GM18519 (cell line): ENCODE data around the gene NCOA7.

Source experiments
- ATAC-seq: cut with Tn5 transposase; IDR thresholded peaks from one replicate; pipeline ENCODE4 v1.9.1; 2021; ENCODE audit warnings: mild to moderate bottlenecking, moderate library complexity; ENCODE audit not compliant: unreplicated experiment, low FRiP score

NCOA7 gene

DNA sequence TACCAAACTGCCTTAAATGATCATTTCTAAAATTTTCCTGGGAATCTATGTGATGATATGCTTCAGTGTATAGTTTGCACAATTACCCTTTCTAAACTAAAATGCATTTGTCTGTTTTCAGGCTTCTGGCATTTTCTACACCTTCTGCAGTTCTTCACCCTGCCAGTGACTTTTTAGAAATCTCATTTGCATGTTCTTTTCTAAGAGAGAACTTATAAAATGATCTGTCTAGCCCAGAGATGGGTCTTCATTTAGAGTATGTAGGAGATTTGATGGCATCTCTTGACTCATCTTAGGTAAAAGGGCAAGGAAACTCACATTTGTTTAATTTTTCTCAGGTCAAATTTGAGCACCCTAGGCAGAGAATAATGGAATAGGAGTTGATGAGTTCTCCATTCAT, 17.8 kb downstream of the NCOA7 start:
- ATAC-seq = no peak

- ATAC-seq = no peak
These were observed 18.9 kb downstream of the NCOA7 start for GRCh38 chr6:125809570-125810170.

GRCh38 chr6:125810445-125810844, 19.7 kb downstream of the NCOA7 start:
- no peak for ATAC-seq

DNA sequence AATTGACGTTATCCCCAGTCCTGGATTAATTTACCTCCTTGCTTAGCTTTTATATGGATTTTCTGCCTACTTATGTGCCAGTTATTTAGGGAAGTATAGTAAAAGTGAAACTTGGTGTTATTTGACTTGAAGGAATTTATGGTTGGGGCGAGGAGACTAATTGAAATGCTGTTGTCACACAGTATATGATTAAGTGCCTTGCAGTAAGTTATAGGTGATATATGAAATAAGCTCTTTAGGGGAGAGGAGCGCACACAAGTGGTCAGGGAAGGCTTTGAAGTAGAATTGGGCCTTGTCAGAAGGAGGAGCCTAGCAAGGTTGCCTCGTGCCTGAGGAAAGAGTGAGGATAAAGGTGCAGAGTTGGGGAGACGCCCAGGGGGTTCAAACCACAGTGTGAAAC, 20.5 kb downstream of the NCOA7 start:
- no peak for ATAC-seq

- no peak for ATAC-seq
These were observed 21.9 kb downstream of the NCOA7 start for GRCh38 chr6:125812394-125813292.

- ATAC-seq = no peak
These were observed 23.7 kb downstream of the NCOA7 start for GRCh38 chr6:125814481-125814880.

- no peak for ATAC-seq
These were observed 24.5 kb downstream of the NCOA7 start for GRCh38 chr6:125815080-125815910.

- ATAC-seq = no peak
These were observed 26.1 kb downstream of the NCOA7 start for GRCh38 chr6:125816828-125817280.

- ATAC-seq = no peak
These were observed 27.5 kb downstream of the NCOA7 start for GRCh38 chr6:125818225-125818657.

DNA sequence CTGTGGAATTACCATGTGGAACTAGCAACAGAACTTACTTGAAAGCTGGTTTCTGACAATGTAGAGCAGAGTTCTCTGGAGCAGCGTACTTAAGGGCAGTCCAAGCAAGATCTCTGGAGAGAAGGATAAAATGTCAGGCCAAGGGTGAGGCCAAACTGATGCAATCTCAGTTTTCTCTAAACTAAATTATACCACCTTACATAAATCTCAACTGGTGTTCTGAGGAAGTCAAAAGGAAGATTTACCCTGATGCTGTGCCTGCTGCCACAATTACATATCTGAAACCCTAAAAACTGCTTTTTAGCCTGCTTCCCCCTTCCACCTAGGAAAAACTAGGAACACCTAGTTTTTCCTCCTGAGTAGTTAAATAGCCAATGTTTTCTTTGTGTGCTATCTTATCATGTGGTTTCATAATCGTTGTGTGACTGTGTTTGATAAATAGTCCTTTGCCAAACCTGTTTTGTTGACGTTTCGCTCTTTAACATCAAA, 28.1 kb downstream of the NCOA7 start:
- ATAC-seq = no peak

GRCh38 chr6:125819535-125820326, 29.0 kb downstream of the NCOA7 start:
- ATAC-seq = no peak

DNA sequence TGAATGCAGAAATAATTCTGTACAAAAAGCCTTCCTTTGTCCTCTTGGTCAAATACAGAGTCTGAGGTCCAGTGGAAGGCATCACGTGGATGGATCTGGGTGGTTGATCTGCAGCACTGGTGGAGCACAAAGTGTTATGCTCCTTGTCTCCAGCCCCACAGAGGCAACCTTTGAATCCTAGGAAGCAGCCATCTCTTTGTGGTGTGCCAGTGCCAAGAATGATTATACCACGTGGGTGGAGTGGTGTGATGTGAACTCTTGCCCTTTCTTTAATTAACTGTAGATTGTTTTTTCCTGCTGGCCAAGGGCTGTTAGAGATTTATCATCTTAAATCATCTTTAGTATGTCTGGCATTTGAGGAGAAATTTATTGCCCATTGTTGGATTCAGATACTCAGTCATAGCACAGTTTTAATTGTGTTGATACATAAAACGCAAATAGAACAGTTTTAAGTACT, 31.1 kb downstream of the NCOA7 start:
- ATAC-seq = no peak

DNA sequence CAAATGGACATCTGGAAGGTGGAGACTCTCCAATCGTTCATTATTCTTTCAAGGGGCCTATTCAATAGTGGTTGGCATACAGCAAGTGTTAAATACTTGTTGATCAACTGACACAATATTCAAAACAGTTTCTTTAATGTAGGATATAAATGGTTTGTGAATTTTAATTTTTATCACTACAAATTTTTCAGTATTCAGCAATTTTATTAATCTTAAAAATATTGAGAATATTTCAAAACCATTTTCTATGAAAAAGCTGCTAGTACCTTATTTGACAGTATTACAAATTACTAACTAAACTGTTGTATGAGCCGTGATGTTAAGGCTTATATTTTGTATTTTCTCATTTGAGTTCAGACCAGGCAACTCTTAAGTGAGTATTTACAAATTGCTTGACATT, 32.4 kb downstream of the NCOA7 start:
- ATAC-seq = no peak

DNA sequence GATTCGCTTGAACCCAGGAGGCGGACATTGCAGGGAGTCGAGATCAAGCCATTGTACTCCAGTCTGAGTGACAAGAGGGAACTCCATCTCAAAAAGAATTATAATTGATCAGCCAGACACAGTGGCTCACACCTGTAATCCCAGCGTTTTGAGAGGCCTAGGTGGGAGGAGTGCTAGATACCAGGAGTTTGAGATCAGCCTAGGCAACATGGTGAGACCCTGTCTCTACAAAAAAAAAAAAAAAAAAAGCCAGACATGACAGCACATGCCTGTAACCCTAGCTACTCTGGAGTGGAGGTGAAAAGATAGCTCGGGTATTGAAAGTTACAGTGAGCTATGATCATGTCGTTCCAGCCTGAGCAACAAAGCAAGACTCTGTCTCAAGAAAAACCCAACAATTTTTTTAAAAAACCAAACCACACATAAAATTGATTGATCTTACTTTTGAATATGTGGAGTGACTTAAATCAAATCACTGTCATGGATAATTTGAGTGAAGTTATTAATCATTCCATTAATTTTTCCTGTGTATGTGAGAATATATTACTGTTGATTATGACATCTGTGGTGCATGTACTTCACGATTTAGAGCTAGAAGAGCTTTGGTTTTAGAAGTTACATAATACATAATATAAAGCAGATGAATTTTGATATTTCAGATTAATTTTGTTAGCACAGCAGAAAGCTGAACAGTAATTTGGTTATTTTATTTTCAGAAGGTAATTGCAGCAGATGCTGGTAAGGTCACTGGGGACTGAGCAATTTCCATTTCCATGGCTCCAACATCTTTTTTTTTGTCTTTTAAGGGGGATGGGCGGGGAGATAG, 34.4 kb downstream of the NCOA7 start:
- ATAC-seq = no peak

DNA sequence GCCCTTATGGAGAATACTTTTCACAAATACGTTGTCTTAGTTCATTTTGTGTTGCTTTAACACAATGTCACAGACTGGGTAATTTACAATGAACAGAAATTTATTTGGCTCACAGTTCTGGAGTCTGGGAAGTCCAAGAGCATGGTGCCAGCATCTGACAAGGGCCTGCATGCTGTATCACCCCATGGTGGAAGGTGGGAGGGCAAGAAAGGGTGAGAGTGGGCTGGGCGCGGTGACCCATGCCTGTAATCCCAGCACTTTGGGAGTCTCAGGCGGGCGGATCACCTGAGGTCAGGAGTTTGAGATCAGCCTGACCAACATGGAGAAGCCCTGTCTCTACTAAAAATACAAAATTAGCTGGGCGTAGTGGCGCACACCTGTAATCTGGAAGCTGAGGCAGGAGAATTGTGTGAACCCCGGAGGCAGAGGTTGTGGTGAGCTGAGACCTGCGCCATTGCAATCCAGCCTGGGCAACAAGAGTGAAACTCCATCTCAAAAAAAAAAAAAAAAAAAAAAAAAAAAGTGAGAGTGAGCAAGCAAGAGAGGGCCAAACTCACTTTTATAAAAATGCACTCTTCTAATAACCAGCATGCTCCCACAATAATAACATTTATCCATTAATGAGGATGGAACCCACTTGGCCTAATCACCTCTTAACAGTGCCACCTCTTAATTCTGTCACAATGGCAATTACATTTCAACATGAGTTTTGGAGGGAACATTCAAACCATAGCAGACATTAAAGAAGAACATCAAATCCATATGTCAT, 36.1 kb downstream of the NCOA7 start:
- ATAC-seq = no peak

DNA sequence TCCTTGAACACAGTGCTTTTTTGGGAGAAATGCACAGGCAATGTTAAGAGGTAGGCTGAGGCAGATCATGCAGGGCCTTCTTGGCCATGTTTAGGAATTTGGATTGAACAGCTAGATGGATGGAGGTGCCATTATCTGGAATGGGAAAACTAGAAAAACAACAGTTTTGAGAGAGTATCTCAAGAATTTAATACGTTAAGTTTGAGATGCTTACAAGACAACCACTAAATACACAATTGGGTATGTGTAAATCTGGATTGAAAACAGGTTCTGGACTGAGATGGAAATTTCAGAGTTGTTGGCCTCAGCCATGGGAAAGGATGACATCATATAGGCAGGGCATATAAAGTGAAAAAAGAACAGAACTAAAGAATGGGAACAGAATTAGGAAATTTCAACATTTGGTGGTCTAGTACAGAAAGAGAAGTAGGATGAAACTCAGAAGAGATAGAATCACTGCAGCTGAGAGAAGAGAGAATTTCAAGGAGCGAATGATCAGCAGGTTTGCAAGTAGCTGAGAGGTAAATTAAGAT, 37.1 kb downstream of the NCOA7 start:
- ATAC-seq = no peak

DNA sequence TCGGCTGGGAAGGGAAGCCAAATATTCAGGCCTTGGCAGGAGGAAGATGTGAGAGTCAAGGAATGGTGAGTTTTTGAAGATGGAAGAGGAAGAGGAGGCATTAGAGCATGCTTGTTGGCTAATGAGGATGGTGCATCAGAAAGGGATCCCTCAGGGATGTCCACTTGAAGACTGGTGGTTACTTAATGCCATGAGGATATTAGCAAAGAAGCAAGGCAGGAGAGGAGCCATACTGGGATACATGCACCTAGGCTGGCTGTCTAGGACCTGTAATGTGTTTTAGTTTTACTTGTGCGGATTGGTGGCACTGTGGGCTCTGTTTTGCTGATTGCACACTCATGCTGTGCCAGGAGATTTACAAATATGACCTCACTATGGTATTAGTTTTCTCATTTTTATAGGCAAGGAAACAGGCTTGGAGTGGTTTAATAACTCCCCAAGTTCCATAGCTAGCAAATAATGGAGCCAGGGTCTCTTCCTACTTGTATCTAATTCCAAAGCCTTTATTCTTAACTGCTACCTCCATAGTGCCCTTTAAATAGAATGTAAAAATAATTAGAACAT, 37.8 kb downstream of the NCOA7 start:
- no peak for ATAC-seq

DNA sequence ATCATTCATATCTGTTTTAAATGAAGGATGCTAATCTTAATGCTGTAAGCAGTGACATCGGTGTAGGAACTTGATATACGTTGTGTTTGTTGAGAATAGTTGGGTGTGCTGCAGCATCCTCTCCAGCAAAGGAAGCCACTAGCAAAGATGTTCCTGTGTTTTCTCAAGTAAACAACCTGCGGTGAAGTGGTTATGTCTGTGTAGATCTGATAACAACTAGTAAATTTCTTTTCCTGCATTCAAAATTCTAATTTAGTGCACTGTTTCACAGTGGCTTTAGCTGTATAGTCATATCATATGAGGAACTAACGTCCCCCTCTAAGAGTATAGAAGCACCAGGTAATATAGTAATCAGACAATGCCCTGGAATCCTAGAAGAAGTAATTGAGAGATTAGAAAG, 38.7 kb downstream of the NCOA7 start:
- ATAC-seq = peak; percentile 36
